GM18951 (cell line): Measurements from ENCODE around the gene CYSLTR2.

ENCODE experiments used
- POLR2A ChIP-seq: IDR thresholded peaks from 4 replicates; pipeline ENCODE4 v1.6.1; 2011; ENCODE audit warnings: mild to moderate bottlenecking; ENCODE audit not compliant: insufficient read length, insufficient read depth; ENCODE audit errors: extremely low read depth
- in situ Hi-C: fragments of 300-500 bp; cut with MboI; formaldehyde crosslinking; loops from one replicate; pipeline ENCODE4 v1.12.0; 2022; ENCODE audit warnings: low sequenced_read_pairs, mixed read lengths, inconsistent platforms; ENCODE audit not compliant: unreplicated experiment

CYSLTR2 gene

DNA sequence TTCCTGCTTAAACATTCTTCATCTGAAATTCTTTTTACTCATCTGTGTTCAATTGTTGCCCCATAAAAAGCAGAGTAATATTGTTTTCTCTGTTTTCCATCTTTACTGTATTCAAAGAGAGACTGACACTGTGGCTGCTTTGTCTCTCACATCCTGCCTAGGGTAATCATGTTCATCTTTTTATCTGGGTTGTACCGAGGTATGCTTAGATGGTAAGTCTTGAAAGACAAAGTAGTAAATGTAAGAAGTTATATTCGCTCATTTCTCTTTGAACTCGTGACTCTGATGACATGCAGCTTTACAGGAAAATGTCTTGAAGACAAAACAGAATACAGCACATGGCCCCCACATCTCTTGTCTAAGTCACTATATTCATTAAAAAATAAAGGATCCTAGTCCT, 20.0 kb upstream of the CYSLTR2 start:
- TF ChIP-seq POLR2A = no peak
- in situ Hi-C loops = no loop called here

DNA sequence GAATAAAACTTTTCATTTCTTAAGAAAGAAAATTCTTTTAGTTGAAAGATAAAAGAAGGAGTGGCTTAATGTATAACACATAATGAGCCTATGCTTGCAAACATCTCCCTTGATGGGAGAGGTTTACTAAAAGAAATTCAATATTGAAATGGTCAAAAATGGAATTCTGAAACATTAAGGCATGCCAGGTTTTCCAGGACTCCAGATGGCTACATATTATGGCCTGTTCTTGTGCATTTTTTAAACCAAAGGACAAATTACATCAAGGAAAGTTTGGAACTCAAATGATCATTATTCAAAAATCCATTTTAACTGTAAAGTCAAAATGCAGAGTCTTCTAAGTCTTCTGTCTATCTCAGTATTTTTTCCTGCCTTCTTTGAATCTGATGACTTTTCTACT, 19.1 kb upstream of the CYSLTR2 start:
- in situ Hi-C loops = no loop called here
- TF ChIP-seq POLR2A = no peak

DNA sequence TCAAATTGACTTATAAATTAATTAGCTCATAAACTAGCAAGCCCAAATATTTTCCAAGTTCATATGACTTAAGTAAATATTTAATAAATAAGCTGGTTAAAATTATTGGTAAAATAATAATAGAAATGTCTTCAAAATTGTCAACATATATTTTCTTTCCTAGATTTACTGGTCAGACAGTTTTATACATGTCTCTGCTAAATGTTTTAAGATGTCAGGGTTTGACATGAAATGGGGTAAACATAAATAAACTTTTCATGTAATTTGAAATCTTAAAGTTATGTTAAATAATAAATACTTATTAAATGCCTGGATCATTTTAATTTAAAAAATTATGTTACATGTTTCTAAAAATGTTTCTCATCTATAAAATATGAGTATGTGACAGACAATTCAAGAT, 18.3 kb upstream of the CYSLTR2 start:
- in situ Hi-C loops = no loop called here
- no peak for TF ChIP-seq POLR2A

DNA sequence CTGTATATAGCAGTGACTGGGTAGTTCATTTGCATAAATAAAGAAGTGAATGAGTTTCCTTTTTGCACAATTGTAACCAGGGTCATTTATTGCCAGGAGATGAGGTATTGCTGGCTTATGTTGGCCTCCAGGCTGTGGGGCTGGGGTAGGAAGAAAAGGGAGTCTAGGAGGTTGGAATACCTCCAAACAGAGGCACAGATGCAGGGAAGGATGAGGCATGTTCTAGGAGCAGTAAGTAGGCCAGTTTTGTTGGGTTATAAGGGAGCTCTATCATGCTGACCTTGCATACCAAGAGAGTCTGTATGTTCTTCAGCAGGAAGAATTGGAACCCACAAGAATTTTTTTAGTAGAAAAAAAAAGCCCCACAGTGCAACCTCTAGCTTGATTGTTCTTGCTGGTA, 17.2 kb upstream of the CYSLTR2 start:
- TF ChIP-seq POLR2A = no peak
- in situ Hi-C loops = no loop called here

DNA sequence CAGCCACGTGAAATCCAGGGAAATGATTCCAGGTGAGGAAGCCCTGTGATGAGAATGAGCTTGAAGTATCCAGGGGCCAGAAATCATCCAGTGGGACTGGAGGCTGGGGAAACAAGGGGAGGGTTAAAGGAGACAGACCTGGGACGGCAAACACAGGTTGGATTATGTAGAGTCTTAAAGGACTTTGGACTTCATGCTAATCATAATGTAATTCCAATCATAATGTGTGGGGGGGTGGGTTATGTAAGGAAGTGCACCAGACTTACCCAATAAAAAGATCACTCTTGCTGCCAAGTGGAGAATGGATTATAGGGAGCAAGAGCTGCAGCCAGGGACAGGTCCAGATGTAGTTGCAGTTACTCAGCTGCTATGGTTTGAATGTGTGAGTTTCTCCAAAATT, 16.1 kb upstream of the CYSLTR2 start:
- no peak for TF ChIP-seq POLR2A

DNA sequence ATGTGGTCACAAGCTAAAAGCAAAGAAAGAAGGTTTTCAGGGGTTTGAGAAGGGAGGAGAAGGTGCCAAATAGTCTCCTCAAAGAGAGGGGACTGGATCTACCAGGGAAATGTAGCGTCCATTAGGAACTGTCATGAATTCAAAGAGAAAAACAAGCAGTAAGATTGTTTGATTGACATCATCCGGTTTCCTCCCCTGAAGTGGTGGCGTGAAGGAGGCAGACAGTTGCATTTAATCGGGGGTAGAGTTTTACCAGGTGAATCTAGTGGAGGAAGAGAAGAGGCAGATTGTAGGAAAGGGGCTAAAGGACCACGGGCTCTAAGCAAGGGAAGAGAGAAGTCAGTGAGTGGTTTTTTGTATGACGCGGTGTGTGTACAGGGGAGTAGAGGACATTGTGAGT, 13.0 kb upstream of the CYSLTR2 start:
- TF ChIP-seq POLR2A = no peak

More for the DNA sequence above, 16.1 kb upstream of the CYSLTR2 start:
- in situ Hi-C loops = no loop called here

DNA sequence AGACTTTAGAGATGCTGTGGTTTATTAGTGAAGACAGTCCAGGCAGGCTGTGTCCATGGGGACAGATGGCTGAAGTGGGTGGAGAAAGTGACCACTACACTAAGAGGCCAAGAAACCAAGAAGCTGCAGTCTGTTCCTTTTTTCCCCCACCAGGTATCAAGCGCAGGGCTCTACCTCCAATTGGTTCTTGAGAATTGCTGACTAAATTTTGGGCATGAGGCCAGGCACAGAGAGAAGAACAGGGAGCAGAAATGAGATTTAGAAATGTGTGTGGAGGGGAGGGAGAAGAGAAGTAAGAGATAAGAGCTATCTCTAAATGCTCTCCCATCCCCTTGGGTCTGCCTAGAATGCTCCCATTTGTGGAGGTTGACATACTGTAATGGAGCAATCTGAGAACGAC, 12.3 kb upstream of the CYSLTR2 start:
- TF ChIP-seq POLR2A = no peak

More for the DNA sequence above, 13.0 kb upstream of the CYSLTR2 start:
- in situ Hi-C loops = no loop called here

DNA sequence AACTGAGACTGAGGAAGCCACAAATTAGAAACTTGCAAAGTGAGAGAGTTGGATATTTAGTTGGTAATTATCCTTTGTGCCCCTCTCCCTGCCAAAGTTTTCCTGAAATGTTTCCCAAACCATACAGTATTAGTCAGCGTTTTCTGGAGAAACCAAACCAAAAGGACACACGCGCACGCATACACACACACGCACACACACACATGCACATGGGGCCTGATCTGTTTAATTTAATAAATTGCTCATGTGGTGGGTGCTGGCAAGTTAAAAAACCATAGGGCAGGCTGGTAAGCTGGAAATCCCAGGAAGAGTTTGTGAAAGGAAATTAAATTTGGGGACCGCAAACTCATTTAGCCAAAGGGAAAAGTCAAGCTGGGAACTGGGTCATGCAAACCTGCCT, 11.7 kb upstream of the CYSLTR2 start:
- no peak for TF ChIP-seq POLR2A
- in situ Hi-C loops = no loop called here

More for the DNA sequence above, 12.3 kb upstream of the CYSLTR2 start:
- in situ Hi-C loops = no loop called here

DNA sequence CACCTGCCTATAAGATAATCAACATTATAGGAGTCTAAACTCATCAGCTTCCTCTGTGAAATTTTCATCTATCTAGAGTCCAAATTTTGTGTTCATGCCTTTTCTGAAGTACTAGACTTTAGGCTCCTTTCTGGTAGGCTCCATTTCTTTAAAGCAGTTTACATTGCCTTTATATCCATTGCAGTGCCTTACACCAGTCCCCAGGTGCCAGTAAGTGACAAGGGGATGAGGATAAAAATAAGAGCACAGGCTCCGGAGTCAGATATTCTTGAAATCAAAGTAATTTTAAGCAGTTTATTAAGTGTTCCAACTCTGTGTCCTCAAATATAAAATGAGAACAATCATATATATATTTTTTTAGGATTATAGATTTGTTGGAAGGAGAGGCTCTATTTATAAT, 10.6 kb upstream of the CYSLTR2 start:
- in situ Hi-C loops = no loop called here
- TF ChIP-seq POLR2A = no peak

DNA sequence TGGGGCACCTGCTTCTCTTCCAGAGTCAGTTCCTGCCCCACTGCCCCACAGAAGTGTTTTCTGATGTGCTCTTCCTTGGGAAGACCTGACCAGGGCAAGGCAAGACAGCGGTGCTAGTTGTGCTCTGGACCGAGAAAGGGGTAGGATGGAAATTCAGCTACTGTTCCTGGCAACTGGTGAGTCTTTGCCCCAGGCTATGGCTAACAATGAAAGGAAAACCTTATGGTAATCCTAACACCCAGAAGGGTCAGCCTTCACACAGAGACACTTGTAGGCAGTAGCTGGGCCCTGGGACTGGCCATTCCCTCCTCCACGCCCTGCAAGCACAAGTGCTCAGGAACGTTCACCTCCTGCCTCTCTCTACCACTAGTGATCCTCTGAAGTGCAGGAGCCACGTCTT, 9.6 kb upstream of the CYSLTR2 start:
- in situ Hi-C loops = no loop called here
- no peak for TF ChIP-seq POLR2A

DNA sequence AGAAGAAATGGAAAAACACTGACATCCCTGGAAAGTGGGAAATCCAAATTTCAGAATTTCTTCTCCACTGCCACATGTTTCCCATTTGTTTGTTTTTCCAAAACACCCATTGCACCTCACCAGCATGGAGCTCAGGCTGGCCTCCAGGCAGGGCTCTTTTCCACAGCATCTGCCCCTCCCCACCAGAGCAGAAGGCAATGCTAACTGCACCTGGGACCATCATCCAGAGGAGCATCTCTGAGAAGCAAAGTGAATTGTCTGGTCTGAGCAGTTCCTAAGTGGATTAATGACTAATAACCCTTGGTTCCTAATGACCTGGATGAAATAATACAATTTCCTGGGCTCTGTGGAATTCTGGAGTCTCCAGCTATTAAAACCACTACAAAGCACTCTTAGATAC, 8.8 kb upstream of the CYSLTR2 start:
- in situ Hi-C loops = no loop called here
- no peak for TF ChIP-seq POLR2A

DNA sequence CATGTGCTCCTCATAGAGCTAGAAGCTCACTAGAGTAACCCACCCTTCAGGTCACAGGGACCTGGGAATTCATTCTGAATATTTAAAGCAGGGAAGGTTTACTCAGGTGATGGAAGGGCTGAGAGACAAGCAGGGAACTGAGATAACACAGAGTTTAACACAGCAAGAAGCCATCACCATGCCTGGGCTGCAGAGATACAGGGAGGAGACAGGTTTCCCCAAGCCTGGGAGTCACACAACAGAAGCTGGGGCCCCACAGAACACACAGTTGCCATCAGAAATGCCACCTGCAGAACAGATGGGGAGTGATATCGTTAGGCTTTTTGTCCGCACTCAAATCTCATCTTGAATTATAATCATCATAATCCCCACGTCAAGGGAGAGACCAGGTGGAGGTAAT, 7.9 kb upstream of the CYSLTR2 start:
- in situ Hi-C loops = no loop called here
- no peak for TF ChIP-seq POLR2A

DNA sequence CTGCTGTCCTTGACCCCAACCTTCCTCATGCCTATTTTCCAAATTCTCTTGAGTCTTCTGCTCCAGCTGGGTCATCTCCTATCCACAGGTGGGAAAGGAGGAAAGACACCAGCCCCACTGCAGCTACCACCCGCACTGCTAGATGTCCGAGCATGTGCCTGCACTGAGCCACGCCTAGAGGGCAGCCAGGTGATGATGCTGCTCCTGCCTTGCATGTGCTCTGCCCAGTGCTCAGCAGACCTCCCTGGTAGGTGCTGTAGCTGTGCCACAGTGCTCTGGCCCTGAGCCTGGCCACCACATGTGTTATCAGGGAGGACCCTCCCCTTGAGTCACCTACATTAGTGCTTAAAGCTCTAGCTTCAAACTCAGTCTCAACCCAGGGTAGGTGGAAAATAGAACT, 6.9 kb upstream of the CYSLTR2 start:
- TF ChIP-seq POLR2A = no peak
- in situ Hi-C loops = no loop called here

DNA sequence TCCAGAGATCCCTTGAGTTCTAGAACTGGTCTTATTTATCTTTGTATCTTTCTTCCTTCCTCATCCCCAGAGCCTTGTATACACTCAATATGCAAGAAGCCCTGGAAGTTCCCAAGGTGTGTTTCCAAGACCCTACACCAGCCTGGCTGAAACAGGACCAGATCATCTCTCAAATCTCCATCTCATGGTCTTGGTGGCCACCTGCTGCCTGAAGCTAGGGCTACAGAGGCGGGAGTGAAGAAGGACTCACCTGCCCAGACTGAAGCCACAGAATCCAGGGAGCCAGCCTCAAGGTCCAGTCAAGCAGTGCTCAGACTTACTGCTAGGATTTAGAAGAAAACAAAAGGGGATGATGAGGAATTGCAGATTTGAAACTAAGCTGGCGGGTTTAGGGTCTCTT, 6.1 kb upstream of the CYSLTR2 start:
- TF ChIP-seq POLR2A = no peak
- in situ Hi-C loops = no loop called here

DNA sequence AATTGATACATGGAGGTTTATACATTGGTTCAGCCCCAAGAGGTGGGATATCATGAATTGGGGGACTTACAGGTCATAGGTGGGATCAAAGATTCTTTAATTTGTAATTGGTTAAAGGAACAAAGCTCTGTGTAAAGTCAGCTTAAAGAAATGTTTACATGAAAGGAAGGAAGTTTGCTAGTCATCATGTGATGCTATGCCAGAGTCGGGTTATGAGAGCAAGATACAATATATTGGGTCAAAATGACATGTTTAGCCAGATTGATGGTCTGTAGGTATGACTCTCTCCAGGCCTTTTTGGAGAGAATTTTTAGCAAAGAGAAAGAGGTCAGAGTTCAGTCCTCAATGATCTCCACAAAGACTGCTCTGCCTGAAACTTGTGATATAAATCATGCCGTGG, 5.3 kb upstream of the CYSLTR2 start:
- no peak for TF ChIP-seq POLR2A
- in situ Hi-C loops = no loop called here
